Suprapubic skin (tissue), 4 donors: Measurements from ENCODE around the gene THPO.
A peak's percentile ranks its signal among the peaks of the same experiment; 100 is the strongest.

Source experiments
- EP300 ChIP-seq: sonication (generic); formaldehyde crosslinking; IDR thresholded peaks from one replicate; pipeline ENCODE4 v1.6.1; 2017; ENCODE audit warnings: antibody characterized with exemption
- POLR2A ChIP-seq, 2 donors: fragments of 450-650 bp; IDR thresholded peaks; one replicate each; pipeline ENCODE4 v1.6.1; 2017; ENCODE audit warnings: antibody characterized with exemption in 2 of 2, mild to moderate bottlenecking in 2 of 2, moderate library complexity in 2 of 2
- POLR2AphosphoS5 ChIP-seq, 3 donors: sonication (generic); formaldehyde crosslinking; IDR thresholded peaks; one replicate each; pipeline ENCODE4 v1.6.1; 2017; ENCODE audit warnings: antibody characterized with exemption in 3 of 3
- TF ChIP-seq, protein P1 (sequence below), 2 donors: fragments of 200-600 bp in 1 of 2; fragments of 450-650 bp in 1 of 2; sonication (generic) in 1 of 2; IDR thresholded peaks; one replicate each; pipeline ENCODE4 v1.5.1; 2016 to 2019; ENCODE audit warnings: antibody characterized with exemption in 2 of 2, mild to moderate bottlenecking in 1 of 2, moderate library complexity in 1 of 2

DNA sequence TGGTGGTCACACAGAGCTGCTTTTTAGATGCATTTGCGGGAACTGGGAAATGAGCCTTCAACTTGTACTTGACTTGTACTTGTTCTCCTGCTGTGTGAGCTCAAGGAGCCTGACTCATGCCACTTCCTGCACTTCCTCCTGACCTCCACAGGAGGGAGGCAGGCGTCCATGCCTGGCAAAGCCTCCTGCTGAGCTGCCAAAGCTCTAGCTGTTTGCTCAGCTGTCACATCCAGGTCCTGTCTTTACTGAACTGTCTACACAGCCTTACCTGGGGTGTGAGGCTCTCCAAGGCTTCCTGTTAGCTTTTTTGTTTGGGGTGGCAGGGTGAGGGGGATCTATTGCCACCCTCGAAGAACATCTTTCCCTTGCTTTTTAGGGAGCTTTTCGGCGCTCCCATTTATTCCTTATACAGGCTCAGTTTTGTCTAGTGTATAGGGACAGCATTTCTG, 6.4 kb downstream of the THPO start:
- TF ChIP-seq, protein P1, sequence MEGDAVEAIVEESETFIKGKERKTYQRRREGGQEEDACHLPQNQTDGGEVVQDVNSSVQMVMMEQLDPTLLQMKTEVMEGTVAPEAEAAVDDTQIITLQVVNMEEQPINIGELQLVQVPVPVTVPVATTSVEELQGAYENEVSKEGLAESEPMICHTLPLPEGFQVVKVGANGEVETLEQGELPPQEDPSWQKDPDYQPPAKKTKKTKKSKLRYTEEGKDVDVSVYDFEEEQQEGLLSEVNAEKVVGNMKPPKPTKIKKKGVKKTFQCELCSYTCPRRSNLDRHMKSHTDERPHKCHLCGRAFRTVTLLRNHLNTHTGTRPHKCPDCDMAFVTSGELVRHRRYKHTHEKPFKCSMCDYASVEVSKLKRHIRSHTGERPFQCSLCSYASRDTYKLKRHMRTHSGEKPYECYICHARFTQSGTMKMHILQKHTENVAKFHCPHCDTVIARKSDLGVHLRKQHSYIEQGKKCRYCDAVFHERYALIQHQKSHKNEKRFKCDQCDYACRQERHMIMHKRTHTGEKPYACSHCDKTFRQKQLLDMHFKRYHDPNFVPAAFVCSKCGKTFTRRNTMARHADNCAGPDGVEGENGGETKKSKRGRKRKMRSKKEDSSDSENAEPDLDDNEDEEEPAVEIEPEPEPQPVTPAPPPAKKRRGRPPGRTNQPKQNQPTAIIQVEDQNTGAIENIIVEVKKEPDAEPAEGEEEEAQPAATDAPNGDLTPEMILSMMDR (IDR thresholded peaks at IDR 0.05) = peak; percentile 78 to 96
- TF ChIP-seq POLR2AphosphoS5 (IDR thresholded peaks at IDR 0.05) (no peak), POLR2A (IDR thresholded peaks at IDR 0.05) (no peak), EP300 (no peak)
